BJ (cell line): Measurements from ENCODE around the gene RASSF8. TPM values are rescaled to one million over a fixed set of nuclear protein-coding genes. Genes with fewer than 3 reads are reported as not detected.

Experiments used
- CTCF ChIA-PET: fragments of 350-600 bp; formaldehyde crosslinking; extraction: SDS; loops from one replicate; lab custom pipeline; 2021; ENCODE audit warnings: antibody characterized with exemption, inconsistent platforms; lab: Yijun Ruan, JAX
- POLR2A ChIA-PET: fragments of 300-600 bp; sonication (Branson Sonifier 250); formaldehyde crosslinking; extraction: SDS; loops from one replicate; lab custom pipeline; 2021; ENCODE audit warnings: antibody characterized with exemption; lab: Charles Lee
- DNase-seq: peaks from one replicate; pipeline ENCODE4 v3.0.0-alpha.2; 2011; ENCODE audit warnings: low read depth
- H3K27me3 ChIP-seq: 2 replicates; pipeline ENCODE4 v1.6.0; 2011; ENCODE audit warnings: low read length; ENCODE audit not compliant: control insufficient read depth, insufficient read depth
- H3K36me3 ChIP-seq: 2 replicates; pipeline ENCODE4 v1.5.1; 2011; ENCODE audit warnings: low read length; ENCODE audit not compliant: control insufficient read depth, insufficient read depth
- H3K4me3 ChIP-seq: 2 replicates; pipeline ENCODE4 v1.5.1; 2011; ENCODE audit warnings: low read depth, mild to moderate bottlenecking, control low read depth, low read length
- CTCF ChIP-seq: IDR thresholded peaks from 2 replicates; pipeline ENCODE4 v1.5.1; 2011; ENCODE audit warnings: low read depth, mild to moderate bottlenecking, control low read depth, inconsistent platforms, low read length, moderate library complexity; ENCODE audit not compliant: insufficient read depth
- polyA plus RNA-seq: library from polyadenylated mRNA; depleted of rRNA; stranded (reverse); fragments of >200 nt; gene quantifications from 2 replicates; pipeline ENCODE4 v1.2.3, GENCODE V29; 2011

RASSF8 gene
- polyA plus RNA-seq, 1 experiment: 35.8 TPM

GRCh38 chr12:26124446-26125399 is 166.2 kb downstream of the RASSF8 start, which contains the start of gene BHLHE41:
Gene BHLHE41, minus strand, starts transcription at chr12:26125037. Its CDS starts 258 bp downstream, at chr12:26124779.
- CTCF ChIA-PET: interaction anchor here (0.6 to 5.9 kb wide), 6 partner anchors 9 to 527 kb away, joined by 3 to 17 read pairs (median 4); no protein-coding TSS in a partner anchor
- Histone ChIP-seq H3K36me3 (no peaks in the 10 kb centered on the region), H3K27me3 (no peaks in the 10 kb centered on the region), H3K4me3 (peak within 1 kb of the TSS; percentile 67)
- POLR2A ChIA-PET: interaction anchor here (0.6 kb wide), 1 partner anchor 28 kb away, joined by 8 read pairs; no protein-coding TSS in a partner anchor
- DNase-seq: no peak
- TF ChIP-seq CTCF: no peak

- Histone ChIP-seq H3K4me3 (peak overlapping the region; percentile 67), H3K27me3 (no peaks in the 10 kb centered on the region), H3K36me3 (no peaks in the 10 kb centered on the region)
- no peak for TF ChIP-seq CTCF
- POLR2A ChIA-PET: no interaction called here
- CTCF ChIA-PET: interaction anchor here (0.6 kb wide), 1 partner anchor 482 kb away, joined by 3 read pairs; no protein-coding TSS in a partner anchor
- no peak for DNase-seq
Measured at GRCh38 chr12:26125400-26126339, 167.2 kb downstream of the RASSF8 start.

- CTCF ChIA-PET: interaction anchor here (0.9 to 1.8 kb wide), 5 partner anchors 7 to 307 kb away, joined by 3 to 6 read pairs (median 3); no protein-coding TSS in a partner anchor
Measured at GRCh38 chr12:26126340-26127284, 168.1 kb downstream of the RASSF8 start.

More at GRCh38 chr12:26126340-26127284, 168.1 kb downstream of the RASSF8 start:
- DNase-seq: no peak
- POLR2A ChIA-PET: no interaction called here
- peak overlapping the region; percentile 67 for H3K4me3 ChIP-seq
- TF ChIP-seq CTCF: no peak
- no peaks in the 10 kb centered on the region for H3K36me3 ChIP-seq
- peaks cover 1% of the 10 kb centered on the region; the same call in 1 of the 2 replicates for H3K27me3 ChIP-seq
